ENCODE data around the gene VWA7. TPM values are rescaled to one million over a fixed set of nuclear protein-coding genes. Genes with fewer than 3 reads are reported as not detected.

VWA7 gene
- polyA plus RNA-seq, 1 of the 3 experiments (the other 2 are of a cell fraction), result 0.56 TPM

GRCh38 chr6:31727717-31728671 is 49.1 kb downstream of the VWA7 start:
- Histone ChIP-seq H3K27ac (ENCODE audit: low read depth in 2 of 2, low read length in 1 of 2) (no peak overlapping the region), H3K4me1 (ENCODE audit: control insufficient read depth in 1 of 2, insufficient read depth in 2 of 2, low read depth in 1 of 2, low read length in 1 of 2) (peaks cover 13 to 14% of the 10 kb centered on the region in 2 experiments; a peak in 1 of 4 replicates), H3K27me3 (ENCODE audit: insufficient read depth) (no peaks in the 10 kb centered on the region), H2AFZ (ENCODE audit: low read depth) (no peak overlapping the region), H3K79me2 (ENCODE audit: insufficient read depth) (peaks cover 30% of the 10 kb centered on the region; the same call in 1 of the 2 replicates), H3K9me3 (no peaks in the 10 kb centered on the region), H3K9me2 (no peaks in the 10 kb centered on the region), H3K36me3 (replicated peaks in 1 of 2; ENCODE audit: control insufficient read depth in 1 of 2, insufficient read depth in 2 of 2, low read length in 1 of 2) (peaks cover 43 to 46% of the 10 kb centered on the region in 2 experiments), H3F3A (replicated peaks; ENCODE audit: insufficient read depth) (peaks cover 35% of the 10 kb centered on the region), H3K4me3 (ENCODE audit: low read depth in 2 of 2, low read length in 1 of 2) (peak overlapping the region; percentile 90 to 93; a peak in 3 of 4 replicates), H4K20me1 (ENCODE audit: insufficient read depth) (peaks cover 12% of the 10 kb centered on the region; the same call in 1 of the 2 replicates), H3K4me2 (peak overlapping the region; percentile 98), H3K9ac (peak overlapping the region; percentile 98; the same call in 1 of the 2 replicates)
- POLR2A ChIA-PET, result interaction anchor here (0.6 kb wide), 1 partner anchor 81 kb away, joined by 4 read pairs; no protein-coding TSS in a partner anchor
- TF ChIP-seq MEF2A (IDR thresholded peaks at IDR 0.05; ENCODE audit: borderline replicate concordance, low read depth) (no peak), IRF3 (IDR thresholded peaks at IDR 0.05; ENCODE audit: low read depth, low read length) (no peak)
- CTCF ChIA-PET, result interaction anchor here (0.7 to 7.3 kb wide), 12 partner anchors 12 to 135 kb away, joined by 3 to 45 read pairs (median 6); partner anchors contain the start of genes LSM2, MSH5, NEU1 and VARS1
- WGBS (ENCODE audit: low lambda C conversion rate), result 95% methylated on average over 29 of the region's 41 CpGs
- DNase-seq, result no peak

- peaks cover 37 to 39% of the 10 kb centered on the region in 2 experiments for H3K36me3 ChIP-seq (replicated peaks in 1 of 2; ENCODE audit: control insufficient read depth in 1 of 2, insufficient read depth in 2 of 2, low read length in 1 of 2)
- peaks cover 27% of the 10 kb centered on the region for H3F3A ChIP-seq (replicated peaks; ENCODE audit: insufficient read depth)
- H4K20me1 ChIP-seq (ENCODE audit: insufficient read depth), result peaks cover 9% of the 10 kb centered on the region; the same call in 1 of the 2 replicates
- H3K4me1 ChIP-seq (ENCODE audit: control insufficient read depth in 1 of 2, insufficient read depth in 2 of 2, low read depth in 1 of 2, low read length in 1 of 2), result peaks cover 13 to 14% of the 10 kb centered on the region in 2 experiments; a peak in 1 of 4 replicates
- H3K9me3 ChIP-seq, result no peaks in the 10 kb centered on the region
- H3K27me3 ChIP-seq (ENCODE audit: insufficient read depth), result no peaks in the 10 kb centered on the region
- H3K9me2 ChIP-seq, result no peaks in the 10 kb centered on the region
- H3K4me3 ChIP-seq (ENCODE audit: low read depth in 2 of 2, low read length in 1 of 2), result no peak overlapping the region
- CTCF ChIA-PET, result interaction anchor here (1.5 to 7.3 kb wide), 4 partner anchors 13 to 103 kb away, joined by 6 to 45 read pairs (median 24); partner anchors contain the start of gene MSH5
- peaks cover 22% of the 10 kb centered on the region; the same call in 1 of the 2 replicates for H3K79me2 ChIP-seq (ENCODE audit: insufficient read depth)
- H3K4me2 ChIP-seq, result no peak overlapping the region
- no peak overlapping the region for H3K9ac ChIP-seq
- H3K27ac ChIP-seq (ENCODE audit: low read depth in 2 of 2, low read length in 1 of 2), result no peak overlapping the region
- no peak for DNase-seq
- POLR2A ChIA-PET, result no interaction called here
- 94% methylated on average over 6 of the region's 7 CpGs for WGBS (ENCODE audit: low lambda C conversion rate)
- no peak overlapping the region for H2AFZ ChIP-seq (ENCODE audit: low read depth)
- TF ChIP-seq JUND (IDR thresholded peaks at IDR 0.05) (no peak), SMC3 (IDR thresholded peaks at IDR 0.05; ENCODE audit: low read depth, low read length) (no peak), MEF2A (IDR thresholded peaks at IDR 0.05; ENCODE audit: borderline replicate concordance, low read depth) (no peak), RFX5 (IDR thresholded peaks at IDR 0.05; ENCODE audit: low read length) (no peak), CHD2 (IDR thresholded peaks at IDR 0.05; ENCODE audit: low read length, partially characterized antibody) (no peak), RAD21 (IDR thresholded peaks at IDR 0.05; ENCODE audit: low read length) (no peak), TEAD4 (IDR thresholded peaks at IDR 0.05; ENCODE audit: borderline replicate concordance, insufficient read depth) (no peak), NFIC (IDR thresholded peaks at IDR 0.05; ENCODE audit: borderline replicate concordance) (no peak), EP300 (IDR thresholded peaks at IDR 0.05; ENCODE audit: borderline replicate concordance in 1 of 2, low read depth in 1 of 2, low read length in 1 of 2) (no peak), RCOR1 (IDR thresholded peaks at IDR 0.05; ENCODE audit: low read length) (no peak), MAX (IDR thresholded peaks at IDR 0.05; ENCODE audit: low read depth) (no peak), EZH2phosphoT487 (IDR thresholded peaks at IDR 0.05; ENCODE audit: borderline replicate concordance, low read depth) (no peak), REST (IDR thresholded peaks at IDR 0.05; ENCODE audit: low read depth, low read length) (no peak), POLR2AphosphoS5 (IDR thresholded peaks at IDR 0.05; ENCODE audit: low read depth, low read length) (no peak), MXI1 (IDR thresholded peaks at IDR 0.05; ENCODE audit: low read depth, low read length) (no peak), SIN3A (IDR thresholded peaks at IDR 0.05; ENCODE audit: borderline replicate concordance, low read depth, low read length) (no peak), ELF1 (IDR thresholded peaks at IDR 0.05) (no peak)
Measured at GRCh38 chr6:31727034-31727716, 50.0 kb downstream of the VWA7 start.

Measured in SK-N-SH (cell line).